HG02798 (cell line): Measurements from ENCODE around the gene RPL26.
"Not testable (repeated sequence)": the region's sequence is repeated elsewhere in the genome, so short reads cannot be mapped to it uniquely, and the experiment has no call there.

Experiments used
- ATAC-seq: cut with Tn5 transposase; IDR thresholded peaks from one replicate; pipeline ENCODE4 v1.9.1; 2021; ENCODE audit warnings: mild to moderate bottlenecking; ENCODE audit not compliant: unreplicated experiment, poor library complexity

The RPL26 gene

GRCh38 chr17:8397636-8398035 lies 14.6 kb upstream of the RPL26 start, which contains the start of gene RNF222:
Gene RNF222 (minus strand): TSS chr17:8397827. CDS start chr17:8393461, 4,366 bp downstream.
- ATAC-seq, result no peak

- ATAC-seq, result not testable (repeated sequence)
Observed at GRCh38 chr17:8394497-8394896, 11.5 kb upstream of the RPL26 start.

GRCh38 chr17:8393470-8394231 lies 10.7 kb upstream of the RPL26 start:
- ATAC-seq, result no peak

GRCh38 chr17:8392674-8393469 lies 9.9 kb upstream of the RPL26 start:
- no peak for ATAC-seq

DNA sequence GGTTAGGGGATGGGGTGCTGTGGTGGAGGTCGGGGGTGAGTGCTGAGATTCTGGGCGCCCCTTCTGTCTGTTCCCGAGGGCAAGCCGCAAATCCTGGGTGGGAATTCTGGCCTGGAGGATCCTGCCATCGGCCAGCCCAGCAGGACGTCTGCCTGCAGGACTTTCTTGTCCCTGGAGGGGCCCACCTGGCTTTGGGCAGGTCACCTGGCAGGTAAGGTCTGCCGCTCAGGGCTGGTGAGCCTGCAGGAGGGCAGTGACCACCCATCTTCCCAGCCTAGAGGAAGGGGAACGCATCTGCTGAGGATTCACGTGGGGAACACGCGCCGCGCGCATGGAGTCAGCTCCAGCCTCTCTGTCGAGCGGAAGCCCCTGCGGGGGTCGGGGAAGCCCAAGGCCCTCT lies 9.3 kb upstream of the RPL26 start:
- ATAC-seq, result no peak

DNA sequence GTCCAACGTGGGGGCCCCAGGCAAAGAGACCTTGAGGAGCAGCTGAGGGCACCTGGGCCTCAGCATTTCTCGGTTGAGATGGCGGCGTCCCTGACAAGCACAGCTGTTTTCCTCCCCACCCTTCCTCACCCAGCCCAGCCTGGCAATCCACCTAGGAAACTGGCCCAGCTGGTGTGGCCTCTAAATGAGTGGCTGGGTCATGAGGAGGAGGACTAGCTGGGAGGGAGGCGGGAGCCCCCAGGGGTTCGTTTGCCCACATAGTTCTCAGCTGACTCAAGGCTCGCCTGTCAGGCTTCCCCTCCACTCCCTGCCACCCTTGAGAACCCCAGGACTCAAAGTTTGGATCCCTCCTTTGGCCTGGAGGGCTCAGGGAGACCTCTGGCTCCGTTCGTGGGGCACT lies 8.7 kb upstream of the RPL26 start:
- ATAC-seq, result no peak

DNA sequence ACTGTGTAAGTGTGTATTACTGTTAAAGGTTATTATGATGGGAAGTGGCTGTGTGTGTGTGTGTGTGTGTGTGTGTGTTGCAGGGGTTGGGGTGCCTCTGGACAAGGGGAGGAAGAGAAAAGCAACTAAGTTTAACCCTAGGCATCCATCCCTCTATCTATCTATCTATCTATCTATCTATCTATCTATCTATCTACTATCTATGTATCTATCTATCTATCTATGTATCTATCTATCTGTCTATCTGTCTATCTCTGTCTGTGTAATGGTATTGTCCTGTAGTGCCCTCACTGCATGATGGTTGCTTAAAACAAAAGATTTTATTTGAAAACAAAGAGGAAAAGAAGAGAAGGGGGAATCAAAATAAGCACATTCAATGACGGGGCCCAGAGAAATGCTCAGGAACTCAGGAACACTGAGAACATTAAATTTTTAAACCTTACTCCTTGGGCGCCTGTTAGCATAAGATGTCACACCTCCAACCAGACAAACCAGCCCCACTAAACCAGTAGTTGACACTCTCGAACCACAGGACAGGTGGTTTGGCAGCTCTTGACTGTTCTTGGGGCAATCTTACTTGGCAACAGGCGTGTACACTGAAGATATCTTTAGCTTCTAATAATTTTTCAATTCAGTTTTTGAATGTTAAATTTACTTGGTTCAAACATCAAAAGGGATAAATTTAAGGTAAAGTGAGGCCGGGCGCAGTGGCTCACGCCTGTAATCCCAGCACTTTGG lies 5.1 kb upstream of the RPL26 start:
- ATAC-seq, result no peak

GRCh38 chr17:8386841-8387240 lies 3.8 kb upstream of the RPL26 start:
- no peak for ATAC-seq

DNA sequence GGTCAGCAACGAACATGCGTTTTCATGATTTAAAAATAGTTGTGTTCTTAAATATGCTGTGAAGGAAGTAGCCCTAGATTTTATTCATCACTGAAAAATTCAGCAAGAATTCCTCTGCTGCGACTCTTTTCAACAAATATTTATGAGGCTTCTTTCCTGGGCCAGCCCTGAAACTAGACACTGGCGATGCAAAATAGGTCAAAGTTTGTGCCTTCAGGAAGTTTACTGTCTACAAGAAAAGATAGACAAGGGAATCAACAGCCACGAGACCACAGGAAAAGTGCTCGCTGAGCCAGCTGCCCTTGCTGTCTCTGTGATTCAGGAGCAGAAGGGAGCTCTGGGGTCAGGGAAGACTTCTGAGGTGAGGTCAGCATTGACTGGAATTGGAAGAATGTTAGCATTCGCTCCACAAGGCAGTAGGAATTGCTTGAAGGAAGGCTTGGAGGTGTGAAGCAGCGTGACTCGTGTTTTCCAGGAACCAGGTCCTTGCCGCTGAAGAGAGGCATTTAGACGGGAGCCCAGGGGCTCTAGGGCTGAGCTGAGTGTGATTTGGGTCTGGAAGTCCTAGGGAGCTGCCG lies 1.9 kb upstream of the RPL26 start:
- ATAC-seq, result no peak

DNA sequence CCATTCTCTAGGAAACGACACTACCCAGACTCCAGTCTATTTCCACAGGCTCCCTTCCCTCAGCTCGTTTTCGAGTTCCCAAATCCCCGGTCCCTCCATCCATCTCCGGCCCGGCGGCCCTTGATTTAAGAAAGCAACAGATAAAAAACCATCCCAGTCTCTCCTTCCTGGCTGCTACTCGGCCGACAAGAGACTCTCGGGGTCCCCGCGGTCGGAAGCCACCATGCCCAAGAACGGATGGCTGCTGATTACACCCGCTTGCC lies 182 bp downstream of the RPL26 start:
- ATAC-seq, result no peak

DNA sequence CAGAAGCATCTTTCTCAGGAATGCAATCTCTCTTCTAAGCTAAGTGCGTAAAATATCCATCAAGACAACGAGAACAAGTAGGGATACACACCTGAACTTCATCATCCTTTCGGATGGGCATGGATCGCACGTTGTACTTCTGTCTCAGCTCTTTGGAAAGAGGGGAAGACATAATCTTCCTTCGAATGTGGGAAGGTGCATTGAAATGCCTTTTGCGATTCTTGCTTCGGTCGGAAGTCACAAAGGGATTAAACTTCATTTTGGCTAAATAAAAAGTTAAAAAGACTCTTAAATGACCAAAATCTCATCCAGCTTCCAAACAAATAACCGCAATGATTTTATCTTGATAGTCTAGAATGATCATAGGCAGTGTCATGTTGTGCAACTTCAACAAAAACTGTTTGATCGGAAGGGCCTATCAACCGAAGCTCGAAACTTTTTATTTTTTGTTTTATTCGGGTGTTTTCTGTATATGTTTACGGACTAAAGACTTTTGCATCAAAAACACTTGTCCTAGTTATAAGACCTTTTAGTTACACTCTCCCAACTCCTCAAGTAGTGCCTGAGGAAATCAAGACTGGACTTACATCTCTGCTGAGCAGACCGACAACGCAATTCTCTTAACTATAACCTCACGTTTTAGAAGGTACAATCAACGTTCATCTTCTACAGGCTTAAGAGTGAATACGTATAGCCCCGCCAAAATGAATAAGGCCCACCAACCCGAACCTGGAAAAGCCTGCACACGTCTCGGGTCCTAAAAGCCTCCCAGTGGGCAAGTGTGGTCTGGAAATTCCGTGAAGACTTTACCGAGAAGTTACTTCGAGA lies 727 bp downstream of the RPL26 start:
- no peak for ATAC-seq

DNA sequence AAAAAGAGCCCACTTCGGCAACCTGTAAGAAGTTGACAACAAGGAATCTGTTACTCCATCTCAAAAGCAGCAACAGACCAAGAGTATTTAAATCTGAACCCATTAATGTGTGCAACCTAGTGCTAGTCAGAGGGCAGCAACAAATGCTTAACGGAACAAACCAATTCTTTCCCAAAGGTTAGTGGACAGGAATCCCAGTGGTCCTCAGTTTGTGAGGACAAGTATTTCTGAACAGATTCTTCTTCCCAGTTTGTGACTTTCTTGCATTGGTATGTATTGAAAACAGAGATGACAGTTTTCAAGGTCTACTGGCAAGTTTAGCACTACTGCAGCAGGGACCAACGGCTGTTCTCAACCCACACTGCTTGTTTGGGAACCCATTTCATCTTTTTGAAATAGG lies 2.9 kb downstream of the RPL26 start:
- ATAC-seq, result no peak

DNA sequence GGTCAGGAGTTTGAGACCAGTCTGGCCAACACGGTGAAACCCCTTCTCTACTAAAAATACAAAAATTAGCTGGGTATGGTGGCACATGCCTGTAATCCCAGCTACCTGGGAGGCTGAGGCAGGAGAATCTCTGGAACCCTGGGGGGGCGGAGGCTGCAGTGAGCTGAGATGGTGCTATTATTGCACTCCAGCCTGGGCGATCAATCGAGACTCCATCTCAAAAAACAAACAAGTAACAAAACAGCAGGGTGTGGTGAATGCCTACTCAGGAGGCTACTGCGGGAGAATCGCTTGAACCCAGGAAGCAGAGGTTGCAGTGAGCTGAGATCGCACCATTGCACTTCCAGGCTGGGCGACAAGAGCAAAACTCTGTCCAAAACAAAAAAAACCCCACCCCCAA lies 4.9 kb downstream of the RPL26 start:
- not testable (repeated sequence) for ATAC-seq

GRCh38 chr17:8377422-8377821 lies 5.6 kb downstream of the RPL26 start:
- ATAC-seq, result no peak

DNA sequence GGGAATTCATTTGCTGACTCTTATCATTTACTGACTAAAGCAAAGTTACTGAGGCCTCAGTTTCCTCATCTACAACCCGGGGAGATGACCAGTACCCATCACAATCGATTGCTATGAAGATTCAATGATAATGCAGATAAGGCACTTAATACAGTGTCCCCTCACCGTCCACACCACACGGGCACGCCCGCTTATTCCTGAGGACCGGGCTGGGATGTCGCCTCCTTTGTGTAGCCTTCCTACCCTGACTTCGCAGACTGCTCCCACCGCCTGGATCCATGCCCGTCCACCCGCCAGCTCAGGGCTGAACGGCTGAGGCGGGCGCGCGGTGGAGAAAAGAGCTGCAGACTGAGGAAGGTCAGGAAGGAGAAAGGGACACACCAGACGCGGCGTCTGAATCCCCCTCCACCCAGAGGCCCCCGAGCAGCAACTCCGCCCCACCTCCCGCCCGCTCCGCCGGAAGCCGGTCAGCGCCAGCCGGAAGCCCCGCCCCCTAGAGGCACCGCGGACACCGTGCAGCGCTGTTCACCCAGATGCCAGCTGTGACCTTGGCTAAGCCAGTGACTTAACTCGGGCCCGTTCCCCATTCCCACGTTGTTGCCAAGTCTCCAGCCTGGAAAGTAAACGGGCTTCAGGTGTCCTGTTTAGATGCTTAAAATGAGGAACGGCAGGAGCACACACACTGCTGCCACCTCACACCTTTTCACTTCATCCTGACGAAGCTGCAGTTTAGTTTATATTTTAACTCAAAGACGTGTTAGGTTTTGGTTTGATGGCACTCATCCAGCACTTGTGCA lies 6.5 kb downstream of the RPL26 start, which contains the start of gene KRABD2:
KRABD2 (minus strand) TSS at position 434 of the 797 bp plus-strand sequence.
- peak; percentile 97 for ATAC-seq

- no peak for ATAC-seq
Observed at GRCh38 chr17:8375738-8376259, 7.2 kb downstream of the RPL26 start.

- ATAC-seq, result not testable (repeated sequence)
Observed at GRCh38 chr17:8373856-8374255, 9.1 kb downstream of the RPL26 start.

GRCh38 chr17:8372422-8372821 lies 10.6 kb downstream of the RPL26 start:
- ATAC-seq, result no peak

GRCh38 chr17:8371786-8372185 lies 11.2 kb downstream of the RPL26 start:
- ATAC-seq, result no peak
